GM18867 (cell line): ENCODE measurements around the gene TRPM1.

ENCODE experiments used
- ATAC-seq: cut with Tn5 transposase; IDR thresholded peaks from one replicate; pipeline ENCODE4 v1.9.1; 2021; ENCODE audit warnings: mild to moderate bottlenecking, moderate library complexity; ENCODE audit not compliant: unreplicated experiment

Gene TRPM1

GRCh38 chr15:31023841-31024240 lies 77.7 kb downstream of the TRPM1 start:
- ATAC-seq = no peak

GRCh38 chr15:31021067-31021665 lies 80.4 kb downstream of the TRPM1 start:
- no peak for ATAC-seq

GRCh38 chr15:31020542-31020941 lies 81.0 kb downstream of the TRPM1 start:
- ATAC-seq = no peak

- no peak for ATAC-seq
Measured at GRCh38 chr15:31019986-31020385, 81.5 kb downstream of the TRPM1 start.

- no peak for ATAC-seq
Measured at GRCh38 chr15:31017311-31017710, 84.2 kb downstream of the TRPM1 start.

GRCh38 chr15:31016446-31016915 lies 85.0 kb downstream of the TRPM1 start:
- no peak for ATAC-seq

- no peak for ATAC-seq
Measured at GRCh38 chr15:31014608-31014925, 87.0 kb downstream of the TRPM1 start.

- ATAC-seq = peak; percentile 84
Measured at GRCh38 chr15:31013863-31014607, 87.5 kb downstream of the TRPM1 start.

- no peak for ATAC-seq
Measured at GRCh38 chr15:31012455-31012854, 89.1 kb downstream of the TRPM1 start.

GRCh38 chr15:31010036-31010435 lies 91.5 kb downstream of the TRPM1 start:
- no peak for ATAC-seq

- ATAC-seq = no peak
Measured at GRCh38 chr15:31005660-31006059, 95.9 kb downstream of the TRPM1 start.

GRCh38 chr15:31004220-31004733 lies 97.2 kb downstream of the TRPM1 start:
- peak; percentile 89 for ATAC-seq

GRCh38 chr15:31001702-31002101 lies 99.8 kb downstream of the TRPM1 start:
- ATAC-seq = no peak

- ATAC-seq = no peak
Measured at GRCh38 chr15:30999729-31000128, 101.8 kb downstream of the TRPM1 start.

- ATAC-seq = no peak
Measured at GRCh38 chr15:30997270-30997669, 104.3 kb downstream of the TRPM1 start.

- ATAC-seq = no peak
Measured at GRCh38 chr15:30992249-30992864, 109.2 kb downstream of the TRPM1 start.

GRCh38 chr15:30991255-30992235 lies 110.0 kb downstream of the TRPM1 start, which contains the start of gene MTMR10:
TSS of gene MTMR10 (minus strand) at chr15:30991628. CDS start at chr15:30991506, 122 bp downstream.
- ATAC-seq = peak; percentile 83

- no peak for ATAC-seq
Measured at GRCh38 chr15:30990446-30991254, 110.9 kb downstream of the TRPM1 start.

- ATAC-seq = no peak
Measured at GRCh38 chr15:30990036-30990435, 111.5 kb downstream of the TRPM1 start.

GRCh38 chr15:30985081-30985531 lies 116.4 kb downstream of the TRPM1 start:
- ATAC-seq = no peak
